HCT116 (cell line): Measurements from ENCODE around the gene SPPL2C. TPM values are rescaled to one million over a fixed set of nuclear protein-coding genes. Genes with fewer than 3 reads are reported as not detected.

Source experiments
- ATAC-seq: fragments of 200-7000 bp; cut with Tn5 transposase; 2 replicates; pipeline ENCODE4 v1.9.1; 2020; ENCODE audit warnings: mild to moderate bottlenecking, moderate library complexity
- BruUV-seq: library from RNA; stranded (reverse); fragments of 400-500 nt; replicated peaks from 2 replicates; lab custom pipeline; 2021; lab: Mats Ljungman, UMichigan
- CTCF ChIA-PET: fragments of 300-600 bp; sonication (Branson Sonifier 250); formaldehyde crosslinking; loops from one replicate; lab custom pipeline; 2021; ENCODE audit warnings: antibody characterized with exemption; lab: Charles Lee
- POLR2A ChIA-PET: fragments of 300-600, 350-600 bp; sonication (Branson Sonifier 250); formaldehyde crosslinking; loops from one replicate; lab custom pipeline; 2021; ENCODE audit warnings: antibody characterized with exemption; lab: Charles Lee
- RAD21 ChIA-PET, 2 experiments: fragments of 300-600 bp; sonication (Branson Sonifier 250); formaldehyde crosslinking; loops; one replicate each; lab custom pipeline; 2023; ENCODE audit warnings: low total read pairs in 2 of 2; ENCODE audit not compliant: uncharacterized antibody in 2 of 2, unreplicated experiment in 2 of 2, low non-redundant PET in 1 of 2; lab: Charles Lee
- DNase-seq: peaks from one replicate; pipeline ENCODE4 v3.0.0-alpha.2; 2010; ENCODE audit warnings: low read depth, low spot score
- H2AFZ ChIP-seq: fragments of 200-600 bp; shearing (Covaris generic), sonication (generic); 2 replicates; pipeline ENCODE4 v1.6.1; 2017; ENCODE audit warnings: low read depth, mixed run types, mixed read lengths, antibody characterized with exemption, low read length; ENCODE audit not compliant: poor library complexity, severe bottlenecking
- H3K27ac ChIP-seq: 2 replicates; pipeline ENCODE4 v1.5.1; 2012; ENCODE audit warnings: low read depth, low read length
- H3K27me3 ChIP-seq: fragments of 200-600 bp; sonication (generic); 2 replicates; pipeline ENCODE4 v1.6.1; 2016; ENCODE audit warnings: mixed run types, low read length, mixed read lengths; ENCODE audit not compliant: insufficient read depth
- H3K36me3 ChIP-seq, 2 experiments: fragments of 200-500 bp in 1 of 2; fragments of 200-600 bp in 1 of 2; sonication (Bioruptor generic) in 1 of 2; sonication (generic) in 1 of 2; 2 replicates each; pipeline versions ENCODE4 v1.5.1 to v1.6.1; 2014 to 2016; ENCODE audit warnings: low read length in 2 of 2, inconsistent platforms in 1 of 2, mixed read lengths in 1 of 2, mixed run types in 1 of 2; ENCODE audit not compliant: insufficient read depth in 2 of 2, control insufficient read depth in 1 of 2
- H3K4me1 ChIP-seq, 2 experiments: fragments of 200-600 bp in 1 of 2; sonication (generic) in 1 of 2; 2 replicates each; pipeline versions ENCODE4 v1.5.1 to v1.6.1; 2012 to 2017; ENCODE audit warnings: low read length in 2 of 2, inconsistent platforms in 1 of 2, mild to moderate bottlenecking in 1 of 2, mixed read lengths in 1 of 2, mixed run types in 1 of 2, moderate library complexity in 1 of 2; ENCODE audit not compliant: insufficient read depth in 2 of 2, control insufficient read depth in 1 of 2
- H3K4me2 ChIP-seq: fragments of 200-600 bp; sonication (generic); 2 replicates; pipeline ENCODE4 v1.6.1; 2017; ENCODE audit warnings: mixed run types, low read length, mixed read lengths
- H3K4me3 ChIP-seq, 2 experiments: fragments of 200-600 bp in 1 of 2; sonication (generic) in 1 of 2; replicated peaks in 1 of 2; 2 replicates each; pipeline ENCODE4 v1.5.1; 2011 to 2016; ENCODE audit warnings: low read length in 2 of 2, control low read depth in 1 of 2, low read depth in 1 of 2, mild to moderate bottlenecking in 1 of 2, mixed read lengths in 1 of 2, mixed run types in 1 of 2
- H3K79me2 ChIP-seq: fragments of 200-600 bp; sonication (generic); 2 replicates; pipeline ENCODE4 v1.6.1; 2017; ENCODE audit warnings: mild to moderate bottlenecking, mixed run types, low read length, moderate library complexity, mixed read lengths; ENCODE audit not compliant: insufficient read depth
- H3K9ac ChIP-seq: fragments of 200-600 bp; sonication (generic); 2 replicates; pipeline ENCODE4 v1.6.1; 2016; ENCODE audit warnings: low read length, mixed read lengths
- H3K9me2 ChIP-seq: fragments of 200-600 bp; sonication (generic), shearing (Covaris generic); 2 replicates; pipeline ENCODE4 v1.6.1; 2017; ENCODE audit warnings: mixed run types, mild to moderate bottlenecking, moderate library complexity; ENCODE audit not compliant: insufficient read depth
- H3K9me3 ChIP-seq, 2 experiments: fragments of 200-500 bp in 1 of 2; fragments of 200-600 bp in 1 of 2; sonication (Bioruptor generic) in 1 of 2; sonication (generic) in 1 of 2; 2 replicates each; pipeline ENCODE4 v1.6.1; 2014 to 2017; ENCODE audit warnings: low read length in 2 of 2, mixed read lengths in 2 of 2, inconsistent platforms in 1 of 2, low read depth in 1 of 2, mild to moderate bottlenecking in 1 of 2, mixed run types in 1 of 2, moderate library complexity in 1 of 2; ENCODE audit not compliant: control insufficient read depth in 1 of 2, insufficient read depth in 1 of 2
- H4K20me1 ChIP-seq: fragments of 200-600 bp; sonication (generic), shearing (Covaris generic); 2 replicates; pipeline ENCODE4 v1.6.1; 2017; ENCODE audit warnings: mixed run types, mild to moderate bottlenecking, moderate library complexity; ENCODE audit not compliant: insufficient read depth
- ATF3 ChIP-seq: IDR thresholded peaks from 2 replicates; pipeline ENCODE4 v1.6.1; 2012
- EZH2phosphoT487 ChIP-seq: fragments of 200-600 bp; IDR thresholded peaks from 2 replicates; pipeline ENCODE4 v1.6.1; 2018; ENCODE audit warnings: antibody characterized with exemption, borderline replicate concordance
- SIN3A ChIP-seq: IDR thresholded peaks from 2 replicates; pipeline ENCODE4 v1.6.1; 2012; ENCODE audit warnings: low read depth
- SRF ChIP-seq: IDR thresholded peaks from 2 replicates; pipeline ENCODE4 v1.6.1; 2012; ENCODE audit warnings: low read depth
- YY1 ChIP-seq: IDR thresholded peaks from 2 replicates; pipeline ENCODE4 v1.6.1; 2011; ENCODE audit warnings: low read length, low read depth, moderate library complexity, mild to moderate bottlenecking; ENCODE audit not compliant: insufficient replicate concordance; ENCODE audit errors: extremely low read depth
- ZBTB33 ChIP-seq: IDR thresholded peaks from 2 replicates; pipeline ENCODE4 v1.6.1; 2011; ENCODE audit warnings: mild to moderate bottlenecking, low read length, moderate library complexity; ENCODE audit not compliant: insufficient replicate concordance; ENCODE audit errors: extremely low read depth
- intact Hi-C: fragments of 100-400 bp; cut with micrococcal nuclease; formaldehyde crosslinking; loops from 2 replicates; pipeline ENCODE4 v1.10.0; 2022
- total RNA-seq: library from RNA; stranded (reverse); gene quantifications from one replicate; pipeline ENCODE4 v1.2.1, GENCODE V29; 2021; ENCODE audit not compliant: unreplicated experiment

The SPPL2C gene
- total RNA-seq, 1 experiment from 2014 or later: not detected

DNA sequence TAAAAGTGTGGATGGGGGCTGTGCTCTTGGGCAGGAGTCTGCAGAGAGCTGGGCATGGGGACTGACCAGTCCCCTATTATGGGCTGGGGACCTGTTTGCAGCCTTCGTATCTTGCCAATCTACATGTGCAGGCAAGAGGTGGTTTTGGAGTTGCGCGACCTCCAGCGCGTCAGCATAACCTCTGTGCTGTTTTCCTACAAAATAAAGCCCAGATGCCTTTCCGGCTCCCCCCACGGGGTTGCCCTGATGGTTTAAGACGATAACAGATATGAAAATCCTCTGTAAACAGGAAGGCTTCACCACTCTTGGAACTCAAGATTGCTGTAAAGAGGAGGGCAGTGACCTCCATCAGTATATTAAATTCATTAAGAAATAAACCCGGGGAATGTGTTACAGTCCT, 16.5 kb upstream of the SPPL2C start:
- ATAC-seq (no peak), DNase-seq (no peak)
- no peaks in the 10 kb centered on the region for H3K36me3 ChIP-seq
- H3K27ac ChIP-seq: no peak overlapping the region
- intact Hi-C loops: no loop called here
- H2AFZ ChIP-seq: no peak overlapping the region
- no peaks in the 10 kb centered on the region for H3K27me3 ChIP-seq
- POLR2A ChIA-PET: no interaction called here
- CTCF ChIA-PET: interaction anchor here (1.0 to 2.2 kb wide), 3 partner anchors 24 to 188 kb away, joined by 3 to 7 read pairs (median 5); no protein-coding TSS in a partner anchor
- H3K9ac ChIP-seq: no peak overlapping the region
- no peaks in the 10 kb centered on the region for H3K9me3 ChIP-seq
- H3K9me2 ChIP-seq: no peaks in the 10 kb centered on the region
- no peaks in the 10 kb centered on the region for H3K79me2 ChIP-seq
- RAD21 ChIA-PET: no interaction called here
- H3K4me2 ChIP-seq: no peak overlapping the region
- TF ChIP-seq EZH2phosphoT487: no peak
- no peak for TF ChIP-seq ATF3
- TF ChIP-seq SIN3A: no peak
- no peak for TF ChIP-seq ZBTB33
- no peak for TF ChIP-seq YY1
- TF ChIP-seq SRF: no peak
- TF ChIP-seq, all 23 proteins: peak for 0
- H3K4me3 ChIP-seq: no peak overlapping the region
- no TSS peak for BruUV-seq
- no peaks in the 10 kb centered on the region for H4K20me1 ChIP-seq
- H3K4me1 ChIP-seq: peaks cover 0 to 9% of the 10 kb centered on the region in 2 experiments; a peak in 2 of 4 replicates
